DMS53 treated with DMSO at 0.1 percent for 48 hours (cell line): Measurements from ENCODE around the gene CLASP2.
"Not testable (repeated sequence)": the region's sequence is repeated elsewhere in the genome, so short reads cannot be mapped to it uniquely, and the experiment has no call there.

Experiments used
- DNase-seq: peaks from one replicate; lab custom pipeline; 2025; ENCODE audit not compliant: unreplicated experiment; lab: John Stamatoyannopoulos, UW

Gene CLASP2

DNA sequence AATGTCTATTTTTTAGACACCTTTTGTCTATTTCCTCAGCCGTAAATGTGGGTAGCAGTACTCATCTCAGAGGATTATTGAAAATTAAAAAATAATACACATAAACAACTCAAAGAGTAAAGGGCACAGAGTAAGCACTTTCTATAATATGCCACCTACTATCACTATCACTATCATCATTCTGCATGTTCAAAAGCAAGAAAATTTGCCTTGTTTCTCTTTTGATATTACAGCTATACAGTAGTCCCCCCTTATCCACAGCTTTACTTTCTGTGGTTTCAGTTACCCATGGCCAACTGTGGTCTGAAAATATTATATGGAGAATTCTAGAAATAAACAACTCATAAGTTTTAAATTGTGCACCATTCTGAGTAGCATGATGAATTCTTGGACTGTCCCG, 27.7 kb downstream of the CLASP2 start:
- DNase-seq = no peak

DNA sequence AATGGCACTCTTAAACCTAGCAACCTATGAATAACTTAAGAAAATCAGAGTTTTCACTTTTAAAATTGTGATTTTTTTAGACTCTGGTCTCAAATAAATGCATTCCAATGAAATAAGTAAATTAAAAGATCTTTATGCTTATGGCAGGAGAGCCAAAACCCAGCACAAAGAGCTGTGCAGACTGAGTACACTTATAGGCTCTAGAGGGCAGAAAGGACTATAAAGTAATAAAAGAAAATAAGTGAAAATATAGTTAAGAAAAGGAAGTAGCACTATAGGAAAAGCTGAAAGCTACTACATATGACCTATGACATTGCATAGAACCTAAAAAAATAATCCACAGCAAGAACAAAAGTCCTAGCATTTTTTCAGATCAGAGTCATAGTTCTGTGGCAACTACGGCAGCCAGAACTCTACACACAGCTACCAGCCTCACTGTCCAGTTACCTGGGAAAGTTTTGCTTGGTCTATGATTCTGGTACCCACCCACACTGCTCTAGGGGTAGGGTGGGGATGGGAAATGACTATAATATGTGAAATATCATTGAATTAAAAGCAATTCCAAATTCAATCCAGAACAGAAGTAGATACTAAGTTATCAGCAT, 30.5 kb downstream of the CLASP2 start:
- DNase-seq = no peak

DNA sequence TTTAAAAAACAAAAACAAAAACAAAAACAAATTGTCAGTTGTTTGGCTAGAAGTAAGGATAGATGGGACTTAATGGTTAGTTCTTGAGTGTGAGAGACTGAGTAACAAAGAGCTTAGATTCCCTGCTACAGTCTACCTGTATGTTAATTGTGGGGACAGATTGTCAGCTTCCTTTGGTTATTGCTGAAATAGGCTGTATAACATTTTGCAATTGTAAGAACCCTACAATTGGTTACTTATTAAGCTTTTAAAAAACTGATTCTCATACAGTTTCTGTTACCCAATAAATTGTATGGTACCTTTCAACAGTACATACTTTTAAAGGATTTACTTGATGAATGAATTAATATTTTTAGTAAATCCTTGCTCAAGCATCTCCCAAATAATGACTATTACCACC, 35.3 kb downstream of the CLASP2 start:
- DNase-seq = no peak

DNA sequence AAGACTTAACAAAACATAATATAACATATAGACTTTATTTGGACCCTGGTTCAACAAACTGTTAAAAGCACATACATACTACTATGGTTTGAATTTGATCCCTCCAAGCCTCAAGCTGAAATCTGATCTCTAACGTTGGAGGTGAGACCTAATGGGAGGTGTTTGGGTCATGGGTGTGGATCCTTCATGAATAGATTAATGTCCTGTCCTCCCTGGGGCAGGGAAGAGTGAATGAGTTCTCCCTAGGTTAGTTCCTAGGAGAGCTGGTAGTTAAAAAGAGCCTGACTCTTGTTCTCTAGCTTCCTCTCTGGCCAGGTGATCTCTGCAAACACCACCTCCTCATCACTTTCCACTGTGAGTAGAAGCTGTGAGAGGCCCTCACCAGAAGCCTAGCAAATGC, 36.4 kb downstream of the CLASP2 start:
- no peak for DNase-seq

DNA sequence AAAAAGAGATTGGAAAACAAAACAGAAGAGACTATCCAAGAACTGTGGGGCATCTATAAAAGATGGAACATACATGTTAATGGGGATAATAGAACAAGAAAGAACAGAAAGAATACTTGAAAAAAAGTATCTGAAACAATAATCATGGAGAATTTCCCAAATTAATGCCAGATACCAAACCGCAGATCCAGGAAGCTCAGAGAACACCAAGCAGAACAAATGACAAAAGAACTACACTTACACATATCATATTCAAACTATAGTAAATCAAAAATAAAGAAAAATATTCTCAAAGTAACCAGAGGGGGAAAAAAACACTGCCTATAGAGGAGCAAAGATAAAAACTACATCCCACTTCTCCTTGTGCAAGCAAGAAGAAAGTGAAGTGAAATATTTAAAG, 40.0 kb downstream of the CLASP2 start:
- no peak for DNase-seq

DNA sequence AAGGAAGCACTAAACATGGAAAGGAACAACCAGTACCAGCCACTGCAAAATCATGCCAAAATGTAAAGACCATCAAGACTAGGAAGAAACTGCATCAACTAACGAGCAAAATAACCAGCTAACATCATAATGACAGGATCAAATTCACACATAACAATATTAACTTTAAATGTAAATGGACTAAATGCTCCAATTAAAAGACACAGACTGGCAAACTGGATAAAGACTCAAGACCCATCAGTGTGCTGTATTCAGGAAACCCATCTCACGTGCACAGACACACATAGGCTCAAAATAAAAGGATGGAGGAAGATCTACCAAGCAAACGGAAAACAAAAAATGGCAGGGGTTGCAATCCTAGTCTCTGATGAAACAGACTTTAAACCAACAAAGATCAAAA, 44.6 kb downstream of the CLASP2 start:
- not testable (repeated sequence) for DNase-seq

DNA sequence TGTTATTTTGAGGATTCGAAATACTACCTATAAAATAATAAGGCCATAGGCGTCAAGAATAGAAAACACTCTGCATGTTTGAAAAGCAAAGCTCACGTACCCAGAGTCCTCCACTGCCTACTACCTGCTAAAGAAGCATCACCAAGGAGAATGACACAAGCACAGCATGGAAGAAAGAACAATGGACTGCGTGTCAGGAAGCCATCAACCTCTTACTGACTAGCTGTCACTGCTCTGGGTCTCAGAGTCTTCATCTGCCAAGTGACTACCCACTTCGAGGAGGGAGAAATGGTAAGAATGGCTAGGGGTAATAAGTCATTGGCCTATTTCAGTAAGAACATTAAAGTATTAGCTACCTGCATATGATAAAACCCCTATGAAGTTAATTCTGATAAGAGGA, 49.4 kb downstream of the CLASP2 start:
- DNase-seq = no peak

DNA sequence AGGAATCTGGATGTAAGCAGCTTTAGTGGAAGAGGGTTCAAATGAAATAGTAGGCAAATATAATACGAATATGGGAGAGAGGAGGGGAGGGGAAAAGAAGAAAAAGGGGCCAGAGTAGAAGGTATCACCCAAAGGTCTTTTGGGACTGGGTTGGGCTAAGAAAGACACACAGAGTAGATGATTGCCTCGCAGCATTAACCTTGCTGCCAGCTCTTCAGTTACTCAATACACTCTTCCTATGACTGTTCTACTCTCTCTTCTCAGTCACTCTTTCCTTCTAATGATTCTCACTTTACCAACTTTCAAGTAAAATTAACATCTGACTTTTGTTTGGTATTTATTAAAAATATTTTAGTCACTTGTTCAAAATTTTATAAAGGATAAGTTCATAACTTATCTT, 52.8 kb downstream of the CLASP2 start:
- DNase-seq = no peak

DNA sequence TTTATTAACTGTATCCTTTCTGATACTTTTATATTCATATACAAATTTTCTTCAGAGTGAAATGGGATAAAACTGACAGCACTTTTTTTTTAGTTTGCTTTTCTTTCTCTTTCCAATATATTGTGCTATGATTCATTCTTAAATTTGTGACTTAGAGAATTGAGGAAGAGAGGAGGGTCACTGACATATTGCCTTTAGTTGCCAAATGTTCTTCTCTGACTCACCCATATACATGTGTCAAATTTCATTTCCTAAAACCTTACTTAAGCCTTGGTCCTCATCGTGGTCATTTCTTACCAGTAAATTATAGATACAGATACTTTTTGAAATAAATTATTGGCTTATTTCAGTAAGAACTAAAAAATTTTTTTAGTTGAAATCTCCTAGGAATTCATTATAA, 53.9 kb downstream of the CLASP2 start:
- DNase-seq = no peak

DNA sequence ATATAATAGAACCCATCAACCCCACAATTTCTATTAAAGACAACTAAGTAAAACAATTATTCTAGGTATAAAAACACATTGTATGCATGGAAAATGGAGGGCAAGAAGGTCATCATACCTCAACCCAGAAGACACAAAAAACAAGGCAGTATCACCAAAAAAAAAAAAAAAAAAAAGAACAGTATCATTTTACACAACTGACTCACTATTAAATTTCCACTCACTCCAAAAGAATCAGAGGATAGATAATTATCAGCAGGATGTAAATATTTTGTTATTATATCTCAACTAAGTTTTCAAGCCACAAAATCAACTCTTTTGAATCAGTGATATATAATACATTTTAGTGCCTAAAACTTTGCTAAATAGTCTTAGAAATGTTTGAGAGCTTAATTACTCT, 55.0 kb downstream of the CLASP2 start:
- no peak for DNase-seq

DNA sequence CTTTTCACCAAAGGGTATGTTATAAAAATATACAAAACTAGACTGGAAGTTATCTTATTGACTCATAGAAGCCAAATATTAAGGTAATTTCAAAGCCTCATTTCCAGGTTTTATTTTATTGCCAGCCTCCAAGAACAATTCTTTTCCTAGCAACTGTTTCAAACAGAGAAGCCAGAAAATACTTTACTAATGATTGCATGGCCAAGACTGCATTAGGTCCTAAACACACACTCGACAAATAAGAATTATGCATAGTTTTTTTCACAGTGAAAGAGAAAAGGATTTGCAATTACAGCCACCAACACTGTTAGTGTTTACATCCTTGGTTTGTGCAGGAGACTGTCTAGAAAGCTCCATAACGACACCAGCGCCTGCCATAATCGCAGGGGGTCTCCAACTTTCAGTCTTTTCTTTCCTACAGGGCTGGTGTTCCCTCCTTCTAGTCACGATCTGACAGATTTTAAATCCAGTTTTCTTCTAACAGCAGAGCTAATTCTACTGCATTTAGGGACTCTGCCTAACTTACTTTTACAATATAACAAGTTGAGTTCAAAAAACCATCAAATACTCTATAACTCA, 58.1 kb downstream of the CLASP2 start:
- DNase-seq = no peak

DNA sequence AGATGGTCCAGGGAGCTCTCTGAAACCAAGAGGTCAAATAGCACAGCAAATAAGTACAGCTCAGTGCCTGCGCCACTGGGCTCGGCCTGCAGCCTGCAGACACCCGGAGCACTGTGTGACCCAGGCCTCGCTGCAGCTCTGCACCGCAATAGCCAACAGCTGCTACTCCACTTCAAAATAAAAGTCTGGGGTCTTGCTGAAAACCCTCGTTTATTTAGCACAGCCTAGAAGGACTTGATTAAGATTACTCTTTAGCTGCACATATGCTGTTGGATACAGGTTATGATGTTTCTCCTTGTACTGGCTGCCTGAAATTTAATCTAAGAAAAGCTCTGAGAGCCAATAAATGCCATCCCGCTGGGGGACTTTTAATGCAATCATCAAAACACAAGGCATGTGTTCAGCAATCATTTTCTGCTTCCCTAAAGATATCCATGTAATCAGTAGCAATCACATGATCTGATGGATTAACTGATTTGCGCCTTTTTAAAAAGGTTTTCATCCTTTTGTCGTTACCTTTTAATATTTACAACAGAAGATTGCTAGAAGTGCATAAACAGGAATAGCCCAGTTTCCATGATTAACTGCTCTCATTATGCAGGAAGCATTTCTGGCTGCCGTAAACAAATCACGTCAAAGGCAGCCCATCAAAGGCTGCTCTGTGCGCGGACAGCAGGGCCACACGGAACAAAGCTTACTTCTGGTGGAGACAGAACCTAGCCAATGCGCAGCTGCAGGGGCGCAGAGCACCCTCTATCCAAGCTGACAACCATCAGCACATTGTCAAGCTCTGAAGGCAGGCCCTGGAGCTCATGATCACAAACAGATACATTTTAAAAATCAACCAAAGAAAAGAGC, 58.8 kb downstream of the CLASP2 start:
- no peak for DNase-seq

DNA sequence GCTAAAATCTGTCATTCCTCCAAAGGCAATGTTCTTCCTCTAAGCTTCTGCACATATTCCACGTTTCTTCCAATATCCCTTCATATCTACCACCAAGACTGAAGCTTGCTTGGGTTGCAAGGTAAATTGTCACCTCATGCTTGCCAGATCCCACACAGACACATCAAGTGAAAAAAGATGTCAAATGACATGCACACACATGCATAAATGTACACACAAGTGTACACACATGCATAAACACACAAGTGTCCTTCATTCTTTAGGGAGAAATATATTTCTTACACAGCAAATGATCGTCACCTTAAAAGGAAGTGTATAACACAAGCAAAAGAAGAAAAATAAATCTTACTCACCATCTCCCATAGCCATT, 59.4 kb downstream of the CLASP2 start:
- no peak for DNase-seq

DNA sequence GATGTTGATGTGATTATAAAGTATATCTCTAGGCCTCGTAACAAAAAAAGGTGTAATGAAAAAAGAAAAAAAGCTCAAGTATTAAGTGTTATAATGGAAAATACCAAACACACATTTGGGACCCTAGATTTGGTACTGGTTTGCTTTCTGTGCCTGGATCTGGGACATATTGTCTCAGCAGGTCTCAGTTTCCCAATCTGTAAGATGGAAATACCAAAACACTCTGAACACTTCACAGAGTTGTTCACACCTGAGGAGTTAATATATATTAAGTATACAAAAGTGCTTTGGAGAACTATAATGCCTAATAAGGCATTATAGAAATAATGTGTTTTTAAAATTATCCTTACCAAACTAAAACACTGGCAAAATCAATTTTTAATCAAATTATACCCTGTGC, 60.0 kb downstream of the CLASP2 start:
- DNase-seq = no peak

DNA sequence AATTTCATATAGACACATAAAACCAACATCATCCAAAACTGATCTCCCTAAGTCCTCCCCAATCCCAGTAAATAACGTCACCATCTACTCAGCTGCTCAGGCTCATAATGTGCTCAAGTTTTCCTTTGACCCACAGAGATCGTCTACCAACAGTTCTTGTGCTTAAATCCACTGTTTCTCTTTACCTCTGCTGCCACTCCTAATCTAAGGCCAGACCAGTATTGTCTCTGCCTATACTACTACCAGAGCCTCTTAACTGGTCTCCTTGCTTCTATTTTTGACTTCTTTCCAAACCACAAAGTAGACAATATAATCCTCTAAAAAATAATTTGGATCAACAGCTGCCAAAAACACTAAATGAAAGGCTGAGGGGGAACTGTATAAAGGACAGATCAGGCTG, 65.3 kb downstream of the CLASP2 start:
- no peak for DNase-seq

DNA sequence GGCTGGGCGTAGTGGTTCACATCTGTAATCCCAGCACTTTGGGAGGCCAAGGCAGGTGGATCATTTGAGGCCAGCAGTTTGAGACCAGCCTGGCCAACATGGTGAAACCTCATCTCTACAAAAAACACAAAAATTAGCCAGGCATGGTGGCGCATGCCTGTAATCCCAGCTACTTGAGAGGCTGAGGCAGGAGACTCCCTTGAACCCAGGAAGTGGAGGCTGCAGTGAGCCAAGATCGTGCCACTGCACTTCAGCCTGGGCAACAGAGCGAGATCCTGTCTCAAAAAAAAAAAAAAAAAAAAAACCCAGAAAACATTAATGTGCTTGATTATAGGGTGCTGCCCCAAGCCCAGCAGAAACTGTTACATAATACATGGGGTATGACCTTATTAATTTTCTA, 67.0 kb downstream of the CLASP2 start:
- not testable (repeated sequence) for DNase-seq

DNA sequence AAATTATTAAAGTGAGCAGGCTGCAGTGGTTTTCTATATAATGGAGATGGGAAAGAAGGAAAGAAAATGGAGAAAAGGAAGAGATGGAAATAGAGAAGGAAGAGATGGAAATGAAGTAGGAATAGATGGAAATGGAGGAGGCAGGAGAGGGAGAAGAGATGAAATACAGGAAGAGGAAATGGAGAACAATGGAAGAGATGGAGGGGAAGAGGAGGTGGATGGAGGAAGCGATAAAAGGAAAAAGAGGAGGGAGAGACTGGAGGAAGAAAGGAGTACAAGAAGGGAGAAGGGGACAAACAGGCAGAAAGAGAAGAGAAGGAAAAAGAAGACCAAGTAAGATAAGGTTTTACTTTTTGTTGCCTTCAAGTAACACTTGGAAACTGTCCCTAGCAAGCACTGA, 67.6 kb downstream of the CLASP2 start:
- no peak for DNase-seq

DNA sequence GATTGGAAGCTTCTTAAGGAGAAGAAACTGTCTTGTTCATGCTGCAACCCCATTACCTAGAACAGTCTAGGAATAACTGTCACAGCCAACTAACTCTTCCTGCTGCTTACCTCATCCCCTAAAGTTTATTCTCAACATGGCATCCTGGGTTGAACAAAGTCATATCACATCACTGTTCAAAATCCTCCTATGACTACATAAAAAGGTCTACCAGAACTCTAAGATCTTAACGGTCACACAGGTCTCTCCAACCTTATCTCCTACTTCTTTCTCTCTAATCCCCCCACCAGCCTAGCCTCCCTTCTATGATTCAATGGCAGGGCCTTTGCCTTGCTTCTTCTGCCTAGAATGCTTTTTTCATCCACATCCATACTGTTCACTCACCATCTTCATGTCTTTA, 69.3 kb downstream of the CLASP2 start:
- DNase-seq = no peak

DNA sequence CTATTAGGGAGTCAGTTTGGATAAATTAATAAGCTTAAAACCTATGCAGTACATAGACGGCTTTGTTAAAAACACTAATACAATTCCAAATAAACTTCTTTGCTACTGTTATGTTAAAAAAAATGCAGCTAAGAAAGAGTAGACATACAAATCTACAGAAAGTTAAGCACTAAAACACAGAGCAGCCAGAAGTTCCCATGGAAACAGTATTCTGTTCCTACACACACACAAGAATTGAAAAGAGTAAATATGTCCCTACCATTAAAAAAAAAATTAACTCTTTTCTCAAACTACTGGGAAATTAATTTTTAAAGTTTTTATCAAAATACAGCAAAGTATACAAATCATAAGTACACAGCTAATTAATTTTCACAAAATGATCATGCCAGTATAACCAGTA, 71.6 kb downstream of the CLASP2 start:
- no peak for DNase-seq

DNA sequence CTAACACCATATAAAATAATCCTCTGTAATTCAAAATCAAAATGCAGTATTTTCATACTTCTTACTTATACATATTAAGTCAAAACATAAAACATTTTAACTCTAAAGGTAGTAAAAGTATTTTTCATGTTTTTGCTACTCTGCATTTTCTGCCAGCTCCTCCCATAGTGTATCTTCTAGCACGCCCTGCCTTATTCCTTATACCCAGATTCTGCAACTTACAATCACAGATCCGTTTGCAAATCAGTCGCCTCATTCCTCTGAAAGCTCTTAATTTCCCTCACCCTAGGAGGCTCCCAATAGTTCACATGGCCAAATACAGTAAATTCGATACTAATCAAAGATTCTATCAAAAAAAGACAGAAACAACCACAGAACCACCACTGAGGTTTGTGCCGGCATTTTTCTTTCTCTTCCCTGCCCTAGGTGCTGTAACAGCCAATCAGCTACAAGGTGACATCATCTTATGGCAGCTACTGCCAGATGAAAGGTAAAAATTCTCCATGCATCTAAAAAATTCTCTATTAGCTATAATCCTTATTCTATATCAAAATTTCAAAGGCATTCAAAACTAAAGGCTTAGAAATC, 72.9 kb downstream of the CLASP2 start:
- no peak for DNase-seq

DNA sequence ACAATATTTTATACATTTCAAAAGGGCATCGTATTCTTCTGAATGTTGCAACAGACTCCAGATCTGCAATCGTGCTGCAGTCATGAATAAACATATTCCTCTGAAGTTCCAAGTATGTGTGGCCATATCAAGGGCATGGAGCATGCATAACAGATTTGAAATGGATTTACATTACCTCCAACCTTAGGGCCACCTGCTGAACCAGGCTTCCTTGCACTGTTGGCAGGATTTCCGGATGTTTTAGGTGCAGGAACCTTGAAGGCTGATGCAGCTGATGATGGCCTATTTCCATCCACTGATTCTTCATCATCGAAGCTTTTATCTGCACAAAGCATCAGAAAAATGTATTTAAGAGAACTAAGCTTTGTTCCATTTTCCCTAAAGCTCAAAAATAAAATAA, 73.5 kb downstream of the CLASP2 start:
- DNase-seq = no peak

DNA sequence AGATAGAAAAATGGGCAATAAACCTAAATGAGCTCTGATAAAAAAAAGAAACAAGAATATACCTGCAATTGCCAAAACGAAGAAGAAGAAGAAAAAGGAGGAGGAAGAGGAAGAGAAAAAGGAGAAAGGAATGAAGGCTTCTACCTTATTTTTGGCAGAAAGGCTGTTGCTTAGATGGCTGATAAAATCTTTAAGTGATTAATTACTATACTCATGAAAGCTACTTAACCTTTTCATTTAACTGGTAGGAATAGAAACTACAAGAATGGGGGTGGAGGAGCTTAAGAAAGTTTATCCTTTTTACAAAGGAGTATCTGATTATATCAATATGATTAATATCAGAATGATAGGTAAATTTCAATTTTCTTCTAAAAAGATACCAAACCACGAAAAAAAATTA, 75.2 kb downstream of the CLASP2 start:
- no peak for DNase-seq
